Neural cell (in vitro differentiated cells): Measurements from ENCODE around the gene AK8. TPM values are rescaled to one million over a fixed set of nuclear protein-coding genes. Genes with fewer than 3 reads are reported as not detected.

Experiments used
- H2AFZ ChIP-seq: fragments of 200-600, 300-800 bp; sonication (generic), shearing (Covaris generic); 2 replicates; pipeline ENCODE4 v1.6.0; 2014; ENCODE audit warnings: low read depth, mild to moderate bottlenecking, antibody characterized with exemption, low read length, moderate library complexity
- H3F3A ChIP-seq: fragments of 200-600 bp; shearing (Covaris generic); 2 replicates; pipeline ENCODE4 v1.6.1; 2016; ENCODE audit warnings: mild to moderate bottlenecking, moderate library complexity, mixed read lengths, antibody characterized with exemption, low read length; ENCODE audit not compliant: insufficient read depth, poor library complexity, severe bottlenecking
- H3K27ac ChIP-seq: fragments of 200-600, 300-800 bp; sonication (generic), shearing (Covaris generic); 2 replicates; pipeline ENCODE4 v1.5.1; 2014; ENCODE audit warnings: mild to moderate bottlenecking, low read length, moderate library complexity
- H3K27me3 ChIP-seq: fragments of 300-800, 200-600 bp; sonication (generic), shearing (Covaris generic); 2 replicates; pipeline ENCODE4 v1.6.0; 2014; ENCODE audit warnings: mild to moderate bottlenecking, low read depth, low read length, moderate library complexity; ENCODE audit not compliant: insufficient read depth
- H3K36me3 ChIP-seq: fragments of 300-800, 200-600 bp; sonication (generic), shearing (Covaris generic); 2 replicates; pipeline ENCODE4 v1.5.1; 2014; ENCODE audit warnings: mild to moderate bottlenecking, antibody characterized with exemption, low read length, moderate library complexity; ENCODE audit not compliant: insufficient read depth
- H3K4me2 ChIP-seq: fragments of 300-800, 200-600 bp; sonication (generic), shearing (Covaris generic); 2 replicates; pipeline ENCODE4 v1.6.0; 2014; ENCODE audit warnings: mild to moderate bottlenecking, low read length
- H3K4me3 ChIP-seq: fragments of 300-800, 200-600 bp; sonication (generic), shearing (Covaris generic); 2 replicates; pipeline ENCODE4 v1.5.1; 2014; ENCODE audit warnings: mild to moderate bottlenecking, low read length, moderate library complexity
- H3K79me2 ChIP-seq: fragments of 200-600 bp; shearing (Covaris generic); replicated peaks from 2 replicates; pipeline ENCODE4 v1.6.0; 2014; ENCODE audit warnings: mild to moderate bottlenecking, low read length, moderate library complexity; ENCODE audit not compliant: insufficient read depth
- H3K9ac ChIP-seq: fragments of 300-800, 200-600 bp; sonication (generic), shearing (Covaris generic); 2 replicates; pipeline ENCODE4 v1.6.1; 2016; ENCODE audit warnings: mild to moderate bottlenecking, low read length, mixed read lengths
- H3K9me2 ChIP-seq: fragments of 200-600 bp; shearing (Covaris generic); 2 replicates; pipeline ENCODE4 v1.6.1; 2016; ENCODE audit warnings: mild to moderate bottlenecking, low read length, mixed read lengths; ENCODE audit not compliant: insufficient read depth
- H3K9me3 ChIP-seq: fragments of 200-600, 300-800 bp; sonication (generic), shearing (Covaris generic); 2 replicates; pipeline ENCODE4 v1.6.1; 2016; ENCODE audit warnings: mild to moderate bottlenecking, mixed run types, low read length, moderate library complexity, mixed read lengths
- H4K20me1 ChIP-seq: fragments of 200-600 bp; shearing (Covaris generic); 2 replicates; pipeline ENCODE4 v1.6.1; 2016; ENCODE audit warnings: mild to moderate bottlenecking, mixed run types; ENCODE audit not compliant: insufficient read depth
- EP300 ChIP-seq: fragments of 450-650 bp; conservative IDR thresholded peaks from 2 replicates; pipeline ENCODE4 v1.6.1; 2014; ENCODE audit warnings: antibody characterized with exemption, mild to moderate bottlenecking, moderate library complexity; ENCODE audit not compliant: poor library complexity, severe bottlenecking
- EZH2 ChIP-seq: fragments of 200-600, 300-800 bp; shearing (Covaris generic), sonication (generic); IDR thresholded peaks from 2 replicates; pipeline ENCODE4 v1.6.1; 2014; ENCODE audit warnings: antibody characterized with exemption, low read length, borderline replicate concordance, mild to moderate bottlenecking; ENCODE audit not compliant: insufficient read depth, poor library complexity, severe bottlenecking
- MXI1 ChIP-seq: fragments of 450-650 bp; conservative IDR thresholded peaks from 2 replicates; pipeline ENCODE4 v1.6.1; 2014; ENCODE audit warnings: antibody characterized with exemption, mild to moderate bottlenecking; ENCODE audit not compliant: poor library complexity, severe bottlenecking
- POLR2AphosphoS5 ChIP-seq: IDR thresholded peaks from 2 replicates; pipeline ENCODE4 v1.6.1; 2012
- RAD21 ChIP-seq: fragments of 450-650 bp; conservative IDR thresholded peaks from 2 replicates; pipeline ENCODE4 v1.6.1; 2014; ENCODE audit warnings: antibody characterized with exemption, mild to moderate bottlenecking, moderate library complexity
- SMC3 ChIP-seq: fragments of 450-650 bp; conservative IDR thresholded peaks from 2 replicates; pipeline ENCODE4 v1.6.1; 2014; ENCODE audit warnings: antibody characterized with exemption, mild to moderate bottlenecking, moderate library complexity; ENCODE audit not compliant: poor library complexity
- TAF1 ChIP-seq: IDR thresholded peaks from 2 replicates; pipeline ENCODE4 v1.6.1; 2012; ENCODE audit warnings: low read depth
- polyA plus RNA-seq: library from polyadenylated mRNA; depleted of rRNA; stranded (reverse); fragments of >200 nt; gene quantifications from 2 replicates; pipeline ENCODE4 v1.2.3, GENCODE V29; 2014
- TF ChIP-seq, protein P1 (sequence below): IDR thresholded peaks from 2 replicates; pipeline ENCODE4 v1.6.1; 2012; ENCODE audit warnings: borderline replicate concordance
- TF ChIP-seq, protein P2 (sequence below): fragments of 450-650 bp; IDR thresholded peaks from 2 replicates; pipeline ENCODE4 v1.5.1; 2014; ENCODE audit warnings: antibody characterized with exemption, mild to moderate bottlenecking, moderate library complexity; ENCODE audit not compliant: poor library complexity, severe bottlenecking

Gene AK8
- polyA plus RNA-seq, 1 donor from 2014 or later = 0.71 TPM

DNA sequence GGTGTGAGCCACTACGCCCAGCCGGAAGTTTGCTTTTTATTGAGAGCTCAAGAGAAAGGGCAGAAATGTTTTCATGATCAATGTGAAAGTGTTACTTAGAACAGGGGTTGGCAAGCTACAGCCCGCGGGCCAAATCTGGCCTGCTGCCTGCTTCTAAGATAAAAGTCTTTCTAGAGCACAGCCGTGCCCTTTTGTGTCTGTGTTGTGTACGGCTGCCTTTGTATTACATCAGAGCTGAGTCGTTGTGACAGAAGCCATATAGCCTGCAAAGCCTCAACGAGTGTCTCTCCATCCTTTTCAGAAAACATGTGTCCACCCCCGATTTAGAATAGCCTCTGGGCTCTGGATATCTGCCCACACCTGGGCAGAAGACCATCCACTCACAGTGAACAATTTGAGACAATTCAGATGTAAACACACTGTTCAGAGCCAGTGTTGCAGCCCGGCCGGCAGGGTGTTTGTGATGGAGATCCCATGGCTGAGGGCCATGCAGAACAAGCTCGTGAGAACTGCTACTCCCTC lies 28.8 kb downstream of the AK8 start:
- Histone ChIP-seq H3K27ac (no peak overlapping the region), H4K20me1 (no peaks in the 10 kb centered on the region), H2AFZ (no peak overlapping the region), H3K79me2 (no peaks in the 10 kb centered on the region), H3K9me2 (no peaks in the 10 kb centered on the region), H3K9ac (no peak overlapping the region), H3K36me3 (no peaks in the 10 kb centered on the region), H3K27me3 (no peaks in the 10 kb centered on the region), H3K4me3 (no peak overlapping the region), H3F3A (no peaks in the 10 kb centered on the region), H3K4me2 (no peak overlapping the region), H3K9me3 (no peaks in the 10 kb centered on the region)
- TF ChIP-seq RAD21 (no peak), SMC3 (no peak), POLR2AphosphoS5 (no peak), TAF1 (no peak), EP300 (no peak)
- TF ChIP-seq, protein P1, sequence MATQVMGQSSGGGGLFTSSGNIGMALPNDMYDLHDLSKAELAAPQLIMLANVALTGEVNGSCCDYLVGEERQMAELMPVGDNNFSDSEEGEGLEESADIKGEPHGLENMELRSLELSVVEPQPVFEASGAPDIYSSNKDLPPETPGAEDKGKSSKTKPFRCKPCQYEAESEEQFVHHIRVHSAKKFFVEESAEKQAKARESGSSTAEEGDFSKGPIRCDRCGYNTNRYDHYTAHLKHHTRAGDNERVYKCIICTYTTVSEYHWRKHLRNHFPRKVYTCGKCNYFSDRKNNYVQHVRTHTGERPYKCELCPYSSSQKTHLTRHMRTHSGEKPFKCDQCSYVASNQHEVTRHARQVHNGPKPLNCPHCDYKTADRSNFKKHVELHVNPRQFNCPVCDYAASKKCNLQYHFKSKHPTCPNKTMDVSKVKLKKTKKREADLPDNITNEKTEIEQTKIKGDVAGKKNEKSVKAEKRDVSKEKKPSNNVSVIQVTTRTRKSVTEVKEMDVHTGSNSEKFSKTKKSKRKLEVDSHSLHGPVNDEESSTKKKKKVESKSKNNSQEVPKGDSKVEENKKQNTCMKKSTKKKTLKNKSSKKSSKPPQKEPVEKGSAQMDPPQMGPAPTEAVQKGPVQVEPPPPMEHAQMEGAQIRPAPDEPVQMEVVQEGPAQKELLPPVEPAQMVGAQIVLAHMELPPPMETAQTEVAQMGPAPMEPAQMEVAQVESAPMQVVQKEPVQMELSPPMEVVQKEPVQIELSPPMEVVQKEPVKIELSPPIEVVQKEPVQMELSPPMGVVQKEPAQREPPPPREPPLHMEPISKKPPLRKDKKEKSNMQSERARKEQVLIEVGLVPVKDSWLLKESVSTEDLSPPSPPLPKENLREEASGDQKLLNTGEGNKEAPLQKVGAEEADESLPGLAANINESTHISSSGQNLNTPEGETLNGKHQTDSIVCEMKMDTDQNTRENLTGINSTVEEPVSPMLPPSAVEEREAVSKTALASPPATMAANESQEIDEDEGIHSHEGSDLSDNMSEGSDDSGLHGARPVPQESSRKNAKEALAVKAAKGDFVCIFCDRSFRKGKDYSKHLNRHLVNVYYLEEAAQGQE = no peak

DNA sequence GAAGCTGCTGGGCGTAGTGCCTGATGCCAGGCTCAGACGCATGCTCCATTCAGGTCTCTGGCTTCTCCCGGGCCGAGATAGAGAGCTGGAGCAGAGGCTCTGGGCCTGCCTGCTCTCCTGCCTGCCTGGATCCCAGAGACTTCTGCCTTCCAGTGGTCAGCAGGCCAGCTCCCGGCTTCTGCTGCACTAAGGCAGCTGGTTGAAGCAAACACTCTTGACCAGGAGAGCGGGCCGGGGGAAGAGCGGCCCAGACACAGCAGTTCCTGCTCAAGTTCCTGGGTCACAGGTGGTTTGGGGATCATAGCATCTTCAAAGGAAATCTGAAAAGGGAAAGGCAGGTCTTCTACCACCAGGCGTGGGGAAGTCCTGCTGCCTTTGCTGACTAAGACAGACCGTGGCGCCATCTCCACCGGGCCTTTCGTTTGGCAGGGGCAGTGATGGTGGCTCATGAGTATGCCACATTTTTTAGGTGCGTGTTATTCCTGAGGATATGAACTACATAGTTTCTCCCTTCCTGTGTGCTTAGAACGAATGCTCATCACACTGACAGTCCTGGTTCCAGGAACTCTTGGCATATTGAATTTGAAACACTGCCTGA lies 31.1 kb downstream of the AK8 start:
- no peak overlapping the region for H3K4me3 ChIP-seq
- H3K9me3 ChIP-seq = no peaks in the 10 kb centered on the region
- no peaks in the 10 kb centered on the region for H3K27me3 ChIP-seq
- H3K36me3 ChIP-seq = no peaks in the 10 kb centered on the region
- no peak overlapping the region for H2AFZ ChIP-seq
- H4K20me1 ChIP-seq = no peaks in the 10 kb centered on the region
- no peaks in the 10 kb centered on the region for H3K79me2 ChIP-seq
- TF ChIP-seq EZH2 = no peak
- TF ChIP-seq TAF1 = no peak
- no peak for TF ChIP-seq POLR2AphosphoS5
- TF ChIP-seq MXI1 = no peak
- no peak for TF ChIP-seq RAD21
- TF ChIP-seq, protein P2, sequence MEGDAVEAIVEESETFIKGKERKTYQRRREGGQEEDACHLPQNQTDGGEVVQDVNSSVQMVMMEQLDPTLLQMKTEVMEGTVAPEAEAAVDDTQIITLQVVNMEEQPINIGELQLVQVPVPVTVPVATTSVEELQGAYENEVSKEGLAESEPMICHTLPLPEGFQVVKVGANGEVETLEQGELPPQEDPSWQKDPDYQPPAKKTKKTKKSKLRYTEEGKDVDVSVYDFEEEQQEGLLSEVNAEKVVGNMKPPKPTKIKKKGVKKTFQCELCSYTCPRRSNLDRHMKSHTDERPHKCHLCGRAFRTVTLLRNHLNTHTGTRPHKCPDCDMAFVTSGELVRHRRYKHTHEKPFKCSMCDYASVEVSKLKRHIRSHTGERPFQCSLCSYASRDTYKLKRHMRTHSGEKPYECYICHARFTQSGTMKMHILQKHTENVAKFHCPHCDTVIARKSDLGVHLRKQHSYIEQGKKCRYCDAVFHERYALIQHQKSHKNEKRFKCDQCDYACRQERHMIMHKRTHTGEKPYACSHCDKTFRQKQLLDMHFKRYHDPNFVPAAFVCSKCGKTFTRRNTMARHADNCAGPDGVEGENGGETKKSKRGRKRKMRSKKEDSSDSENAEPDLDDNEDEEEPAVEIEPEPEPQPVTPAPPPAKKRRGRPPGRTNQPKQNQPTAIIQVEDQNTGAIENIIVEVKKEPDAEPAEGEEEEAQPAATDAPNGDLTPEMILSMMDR = no peak
- no peak for TF ChIP-seq SMC3
- no peak for TF ChIP-seq EP300
- TF ChIP-seq, protein P1 = no peak
- no peak overlapping the region for H3K9ac ChIP-seq
- no peaks in the 10 kb centered on the region for H3K9me2 ChIP-seq
- no peak overlapping the region for H3K27ac ChIP-seq
- H3K4me2 ChIP-seq = no peak overlapping the region
- H3F3A ChIP-seq = no peaks in the 10 kb centered on the region
